ENCODE data around the gene C19orf25.
"Not testable (repeated sequence)": the region's sequence is repeated elsewhere in the genome, so short reads cannot be mapped to it uniquely, and the experiment has no call there.

DNA sequence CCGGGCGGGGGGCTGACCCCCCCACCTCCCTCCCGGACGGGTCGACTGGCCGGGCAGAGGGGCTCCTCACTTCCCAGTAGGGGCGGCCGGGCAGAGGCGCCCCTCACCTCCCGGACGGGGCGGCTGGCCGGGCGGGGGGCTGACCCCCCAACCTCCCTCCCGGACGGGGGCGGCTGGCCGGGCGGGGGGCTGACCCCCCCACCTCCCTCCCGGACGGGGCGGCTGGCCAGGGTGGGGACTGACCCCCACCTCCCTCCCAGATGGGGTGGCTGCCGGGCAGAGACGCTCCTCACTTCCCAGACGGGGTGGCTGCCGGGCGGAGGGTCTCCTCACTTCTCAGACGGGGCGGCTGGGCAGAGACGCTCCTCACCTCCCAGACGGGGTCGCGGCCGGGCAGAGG lies 20.2 kb upstream of the C19orf25 start:
- TF ChIP-seq, protein P1, sequence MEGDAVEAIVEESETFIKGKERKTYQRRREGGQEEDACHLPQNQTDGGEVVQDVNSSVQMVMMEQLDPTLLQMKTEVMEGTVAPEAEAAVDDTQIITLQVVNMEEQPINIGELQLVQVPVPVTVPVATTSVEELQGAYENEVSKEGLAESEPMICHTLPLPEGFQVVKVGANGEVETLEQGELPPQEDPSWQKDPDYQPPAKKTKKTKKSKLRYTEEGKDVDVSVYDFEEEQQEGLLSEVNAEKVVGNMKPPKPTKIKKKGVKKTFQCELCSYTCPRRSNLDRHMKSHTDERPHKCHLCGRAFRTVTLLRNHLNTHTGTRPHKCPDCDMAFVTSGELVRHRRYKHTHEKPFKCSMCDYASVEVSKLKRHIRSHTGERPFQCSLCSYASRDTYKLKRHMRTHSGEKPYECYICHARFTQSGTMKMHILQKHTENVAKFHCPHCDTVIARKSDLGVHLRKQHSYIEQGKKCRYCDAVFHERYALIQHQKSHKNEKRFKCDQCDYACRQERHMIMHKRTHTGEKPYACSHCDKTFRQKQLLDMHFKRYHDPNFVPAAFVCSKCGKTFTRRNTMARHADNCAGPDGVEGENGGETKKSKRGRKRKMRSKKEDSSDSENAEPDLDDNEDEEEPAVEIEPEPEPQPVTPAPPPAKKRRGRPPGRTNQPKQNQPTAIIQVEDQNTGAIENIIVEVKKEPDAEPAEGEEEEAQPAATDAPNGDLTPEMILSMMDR (IDR thresholded peaks at IDR 0.05) = not testable (repeated sequence)
- TF ChIP-seq POLR2A, EP300 (IDR thresholded peaks at IDR 0.05): not testable (repeated sequence)
